Measurements from ENCODE around the gene HDGFL2.

Gene HDGFL2

GRCh38 chr19:4471403-4472173, 509 bp upstream of the HDGFL2 start:
- H3K4me3 ChIP-seq (ENCODE audit: control insufficient read depth, low read depth, low read length): peak overlapping the region; percentile 77
- peak; percentile 100 for DNase-seq (ENCODE audit: low read depth)
- no peak for TF ChIP-seq CTCF (conservative IDR thresholded peaks at IDR 0.05; ENCODE audit: control insufficient read depth, insufficient read depth, low read depth, low read length)

GRCh38 chr19:4473011-4473762, 1.1 kb downstream of the HDGFL2 start:
- peak overlapping the region; percentile 72 for H3K4me3 ChIP-seq (ENCODE audit: control insufficient read depth, low read depth, low read length)
- no peak for TF ChIP-seq CTCF (conservative IDR thresholded peaks at IDR 0.05; ENCODE audit: control insufficient read depth, insufficient read depth, low read depth, low read length)
- no peak for DNase-seq (ENCODE audit: low read depth)

- TF ChIP-seq CTCF (conservative IDR thresholded peaks at IDR 0.05; ENCODE audit: control insufficient read depth, insufficient read depth, low read depth, low read length): no peak
- DNase-seq (ENCODE audit: low read depth): no peak
- peak overlapping the region; percentile 72 for H3K4me3 ChIP-seq (ENCODE audit: control insufficient read depth, low read depth, low read length)
Observed at GRCh38 chr19:4473763-4474513, 1.8 kb downstream of the HDGFL2 start.

GRCh38 chr19:4474514-4475022, 2.5 kb downstream of the HDGFL2 start:
- DNase-seq (ENCODE audit: low read depth): peak; percentile 55
- peak overlapping the region; percentile 72 for H3K4me3 ChIP-seq (ENCODE audit: control insufficient read depth, low read depth, low read length)
- TF ChIP-seq CTCF (conservative IDR thresholded peaks at IDR 0.05; ENCODE audit: control insufficient read depth, insufficient read depth, low read depth, low read length): no peak

GRCh38 chr19:4477034-4477801, 5.1 kb downstream of the HDGFL2 start:
- H3K4me3 ChIP-seq (ENCODE audit: control insufficient read depth, low read depth, low read length): no peak overlapping the region
- no peak for TF ChIP-seq CTCF (conservative IDR thresholded peaks at IDR 0.05; ENCODE audit: control insufficient read depth, insufficient read depth, low read depth, low read length)
- no peak for DNase-seq (ENCODE audit: low read depth)

Data from fibroblast of mammary gland (primary cell).